Anterior cingulate cortex (tissue), 58 donors: ENCODE data around the gene IGF1R.

Experiments used
- DNase-seq, 58 donors: peaks; one replicate each; lab custom pipeline; 2025; lab: John Stamatoyannopoulos, UW

IGF1R gene

DNA sequence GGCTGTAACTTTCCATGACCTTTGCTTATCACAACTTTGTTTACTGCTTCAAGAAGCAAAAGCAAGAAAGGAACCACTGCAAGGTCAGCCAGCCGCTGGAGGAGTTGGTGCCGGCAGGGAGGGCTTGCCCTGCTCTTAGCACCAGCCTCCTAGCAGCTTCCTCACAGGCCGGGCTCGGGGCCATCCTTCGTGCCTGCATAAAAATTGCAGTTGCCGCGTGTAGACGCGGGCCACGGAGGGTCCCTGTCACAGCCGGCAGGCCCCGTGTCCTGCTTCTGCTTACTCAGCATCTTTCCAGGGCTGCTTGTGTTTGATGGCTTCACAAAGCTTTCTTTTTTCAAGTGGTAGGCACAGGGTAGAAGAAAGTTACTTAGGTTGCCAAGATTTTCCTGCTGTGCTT lies 274.8 kb downstream of the IGF1R start:
- DNase-seq = peak in 44 of 58 donors; percentile 7 to 76 (median 40)

DNA sequence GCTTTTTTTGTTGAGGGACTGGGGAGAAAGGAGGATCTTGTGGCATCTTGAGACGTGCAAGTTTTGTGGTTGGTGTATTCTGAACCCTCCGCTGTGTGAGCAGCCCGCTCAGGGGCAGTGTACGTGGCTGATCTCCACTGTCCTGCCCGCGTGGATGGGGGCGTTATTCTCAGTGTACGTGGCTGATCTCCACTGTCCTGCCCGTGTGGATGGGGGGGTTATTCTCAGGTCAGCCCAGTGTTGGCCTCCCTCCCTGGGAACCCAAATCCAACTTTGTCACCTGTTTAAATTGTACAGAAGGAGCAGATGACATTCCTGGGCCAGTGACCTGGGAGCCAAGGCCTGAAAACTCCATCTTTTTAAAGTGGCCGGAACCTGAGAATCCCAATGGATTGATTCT lies 275.2 kb downstream of the IGF1R start:
- DNase-seq = no peak

- DNase-seq = no peak
These were observed 276.2 kb downstream of the IGF1R start for GRCh38 chr15:98924401-98925049.

- DNase-seq = no peak
These were observed 277.9 kb downstream of the IGF1R start for GRCh38 chr15:98926236-98926635.

DNA sequence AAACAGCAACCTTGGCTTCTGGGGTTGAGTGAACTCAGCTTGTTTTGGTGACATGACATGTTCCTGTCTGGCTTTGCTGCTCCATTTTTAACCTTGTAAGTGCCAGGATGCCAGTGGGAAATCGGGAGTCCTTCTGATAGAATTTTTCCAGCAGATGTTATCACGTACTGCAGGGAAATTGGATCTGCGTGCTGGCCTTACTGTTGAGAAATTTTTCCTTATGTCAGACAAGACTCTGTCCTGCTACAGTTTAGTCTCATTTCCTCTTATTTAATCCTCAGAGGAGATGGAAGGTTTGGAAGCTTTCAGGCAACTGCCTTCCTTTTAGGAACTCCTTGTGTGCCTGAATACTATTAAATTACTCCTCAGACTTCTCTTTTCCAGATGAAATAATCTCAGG lies 278.7 kb downstream of the IGF1R start:
- DNase-seq = no peak

- DNase-seq = no peak
These were observed 279.7 kb downstream of the IGF1R start for GRCh38 chr15:98927996-98928395.

DNA sequence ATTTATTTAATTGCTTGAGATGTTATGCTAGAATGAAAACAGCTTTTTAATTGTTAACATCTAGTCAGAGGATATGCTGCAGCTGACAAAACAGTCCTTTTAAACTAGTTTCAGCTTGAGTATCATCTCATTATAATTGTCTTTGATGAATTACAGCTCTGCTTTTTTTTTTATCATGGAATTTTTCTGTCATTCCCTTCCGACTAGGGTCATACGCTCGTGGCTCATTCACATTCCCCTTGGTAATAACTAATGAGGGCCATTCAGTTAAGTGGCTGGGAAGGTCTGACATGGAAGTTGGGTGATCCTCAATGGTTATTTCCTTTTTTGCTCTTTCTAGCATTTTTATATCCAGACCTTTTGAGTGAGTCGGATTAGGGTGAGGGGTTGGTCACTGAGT lies 282.2 kb downstream of the IGF1R start:
- no peak for DNase-seq

- DNase-seq = no peak
These were observed 282.7 kb downstream of the IGF1R start for GRCh38 chr15:98931004-98931403.

DNA sequence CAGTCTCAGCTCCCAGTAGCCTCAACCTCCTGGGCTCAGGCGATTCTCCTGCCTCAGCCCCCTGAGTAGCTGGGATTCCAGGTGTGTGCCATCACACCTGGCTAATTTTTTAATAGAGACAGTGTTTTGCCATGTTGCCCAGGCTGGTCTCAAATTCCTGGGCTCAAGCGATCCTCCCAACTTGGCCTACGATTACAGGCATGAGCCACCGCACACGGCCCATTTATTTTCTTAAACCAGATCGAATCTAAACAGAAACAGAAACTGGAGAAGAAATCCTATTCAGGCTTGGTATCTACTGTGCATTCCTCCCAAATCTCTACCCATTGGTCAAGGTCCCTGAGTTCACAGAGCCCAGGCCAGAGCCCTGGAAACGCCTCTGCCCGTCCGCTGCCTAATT lies 285.1 kb downstream of the IGF1R start:
- DNase-seq = no peak

DNA sequence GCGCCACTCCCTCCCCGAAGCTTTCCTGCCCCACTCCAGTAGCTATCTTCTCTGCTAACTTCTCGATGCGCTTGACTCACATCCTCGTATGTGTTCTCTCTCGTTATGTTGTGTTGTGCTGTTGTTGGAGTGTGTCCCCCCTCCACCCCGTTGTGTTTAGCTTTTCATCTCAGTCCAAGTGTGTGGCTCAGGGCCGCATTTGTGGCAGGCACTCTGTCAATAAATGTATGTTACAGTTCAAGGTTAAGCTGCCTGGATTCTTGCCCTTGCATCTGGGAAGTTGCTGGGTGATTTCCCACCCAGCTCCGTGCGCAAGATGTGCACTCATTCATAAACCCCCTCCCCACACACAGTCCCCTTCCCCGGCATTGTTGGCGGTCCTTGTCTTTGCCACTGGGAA lies 287.4 kb downstream of the IGF1R start:
- DNase-seq = no peak

- DNase-seq = no peak
These were observed 289.2 kb downstream of the IGF1R start for GRCh38 chr15:98937413-98938104.

- DNase-seq = no peak
These were observed 289.7 kb downstream of the IGF1R start for GRCh38 chr15:98938105-98938417.

DNA sequence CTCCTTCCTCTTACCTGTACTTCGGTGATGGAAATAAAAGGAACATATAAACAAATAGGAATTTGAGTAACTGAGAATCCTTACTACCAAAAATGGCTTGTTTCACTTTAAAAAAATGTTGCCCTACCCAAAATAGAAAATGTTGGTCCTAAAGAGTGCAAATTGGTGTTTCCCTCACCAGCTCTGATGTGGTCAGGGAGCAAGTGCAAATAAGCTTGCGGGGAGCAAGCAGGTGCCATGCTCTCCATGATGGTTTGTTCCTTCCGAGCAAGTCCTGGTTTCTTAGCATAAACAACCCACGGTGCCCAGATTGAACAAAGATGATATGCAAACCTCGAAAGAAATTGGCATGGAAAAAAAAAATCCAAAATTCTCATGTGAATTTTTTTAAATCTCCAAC lies 290.5 kb downstream of the IGF1R start:
- DNase-seq = no peak

DNA sequence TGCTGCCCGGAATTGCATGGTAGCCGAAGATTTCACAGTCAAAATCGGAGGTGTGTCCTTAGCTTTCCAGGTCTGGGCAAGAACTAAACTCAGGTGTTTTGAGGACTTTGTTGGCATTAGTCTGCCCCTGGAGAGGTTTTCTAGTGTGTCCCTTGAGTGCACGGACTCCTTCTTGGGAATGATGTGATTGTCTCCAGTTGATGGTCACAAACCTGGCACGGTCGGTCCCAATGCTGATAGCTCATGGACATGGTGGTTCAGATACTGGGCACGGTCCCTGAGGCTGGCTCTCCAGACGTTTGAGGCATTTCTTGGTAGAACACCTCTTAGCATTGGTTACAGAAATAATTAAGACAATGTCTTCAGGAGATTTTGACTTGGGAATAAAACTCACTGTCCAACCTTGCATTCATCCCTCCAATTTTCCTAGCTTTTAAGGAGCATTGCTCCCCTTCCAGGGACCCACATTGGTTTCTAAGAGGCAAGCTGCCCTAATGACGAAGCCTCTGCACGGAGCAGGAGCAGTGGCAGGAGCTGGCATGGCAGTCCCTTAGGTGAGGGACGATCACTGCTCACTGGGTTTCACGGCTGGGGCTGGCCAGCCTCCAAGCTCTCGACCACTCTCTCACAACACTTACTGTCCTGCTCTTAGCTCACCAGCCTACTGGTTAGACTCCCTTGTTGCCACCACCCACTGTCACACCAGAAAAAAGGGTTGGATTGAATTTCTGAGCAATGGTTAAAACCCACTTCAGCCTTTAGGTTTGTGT lies 291.2 kb downstream of the IGF1R start:
- no peak for DNase-seq

DNA sequence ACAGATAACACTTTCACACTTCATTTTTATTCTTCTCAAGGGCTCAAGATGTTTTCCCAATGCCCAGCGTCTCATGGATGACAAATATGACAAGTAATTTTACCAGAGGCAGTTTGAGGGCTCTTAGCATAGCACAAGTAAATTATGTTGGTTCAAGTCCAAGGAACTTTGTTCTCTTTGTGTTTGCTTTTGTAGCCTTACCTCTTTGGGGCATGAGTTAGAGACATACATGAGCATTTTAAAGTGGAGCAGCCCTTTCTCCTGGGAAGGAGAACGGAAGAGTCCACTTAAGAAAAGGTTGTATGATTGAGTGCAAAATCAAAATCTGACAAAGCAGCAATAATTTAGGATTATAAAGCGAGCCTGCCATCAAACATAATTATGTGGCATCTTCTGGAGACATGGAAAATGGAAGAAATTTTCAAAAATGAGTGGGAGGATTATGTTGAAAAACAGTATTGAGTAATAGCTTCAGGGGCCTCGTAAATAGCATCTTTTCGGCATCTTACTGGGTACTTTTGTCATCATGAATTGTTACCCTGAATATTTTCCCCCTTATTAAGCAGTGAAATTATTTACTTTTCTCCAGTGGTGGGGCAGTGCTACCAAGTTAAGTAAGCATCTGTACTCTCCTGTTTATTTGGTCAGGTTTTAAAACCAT lies 293.4 kb downstream of the IGF1R start:
- no peak for DNase-seq

GRCh38 chr15:98942431-98942830 lies 294.1 kb downstream of the IGF1R start:
- DNase-seq = no peak

DNA sequence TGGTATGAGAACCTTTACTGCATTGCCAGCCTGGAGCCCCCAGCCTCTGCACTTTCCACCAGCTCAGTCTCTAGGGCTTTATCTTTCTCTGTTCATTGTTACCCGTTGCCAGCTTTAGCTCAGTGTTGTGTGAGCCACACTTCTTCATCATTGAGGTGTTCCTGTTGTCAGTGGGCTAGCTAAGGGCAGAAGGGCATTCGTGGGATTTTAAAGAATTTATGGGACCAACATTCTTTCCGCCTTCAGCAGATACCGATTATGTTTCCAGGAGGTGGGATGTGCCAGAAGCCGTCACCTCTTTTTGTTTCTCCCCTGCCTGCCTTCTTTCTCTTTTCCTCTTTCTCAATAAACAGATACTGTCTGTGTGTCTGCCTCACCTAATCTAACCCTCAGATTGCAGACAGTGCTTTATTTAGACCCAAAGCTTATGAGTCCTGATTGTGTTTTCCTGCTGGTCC lies 294.7 kb downstream of the IGF1R start:
- DNase-seq = no peak

DNA sequence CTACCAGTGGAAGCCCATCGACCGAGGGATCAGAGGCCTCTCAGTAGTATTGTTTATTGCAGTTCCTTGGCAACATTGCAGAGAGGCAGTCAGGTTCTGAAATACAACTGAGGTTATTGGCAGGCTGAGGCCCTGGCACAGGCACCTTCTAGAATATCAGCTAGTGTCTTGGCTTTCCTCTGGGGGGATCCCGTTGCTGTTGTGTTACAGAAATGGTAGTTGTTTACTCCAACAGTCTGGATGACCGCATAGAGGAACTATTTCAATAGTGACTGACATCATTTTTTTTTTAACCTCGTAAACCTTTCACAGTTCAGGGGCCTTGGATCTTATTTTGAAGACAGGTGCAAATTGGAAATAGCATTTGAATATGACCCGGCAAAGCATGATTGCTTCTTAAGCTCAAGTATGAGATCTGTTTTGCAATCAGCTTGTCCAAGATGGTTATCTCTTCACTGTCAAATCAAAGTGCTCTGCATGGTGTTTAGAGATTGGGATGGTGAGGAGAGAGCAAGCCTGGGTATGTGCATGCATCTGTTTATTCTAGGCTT lies 295.3 kb downstream of the IGF1R start:
- peak in 17 of 58 donors; percentile 4 to 53 (median 23) for DNase-seq

- DNase-seq = peak in 43 of 58 donors; percentile 17 to 72 (median 48)
These were observed 298.2 kb downstream of the IGF1R start for GRCh38 chr15:98946301-98947255.

DNA sequence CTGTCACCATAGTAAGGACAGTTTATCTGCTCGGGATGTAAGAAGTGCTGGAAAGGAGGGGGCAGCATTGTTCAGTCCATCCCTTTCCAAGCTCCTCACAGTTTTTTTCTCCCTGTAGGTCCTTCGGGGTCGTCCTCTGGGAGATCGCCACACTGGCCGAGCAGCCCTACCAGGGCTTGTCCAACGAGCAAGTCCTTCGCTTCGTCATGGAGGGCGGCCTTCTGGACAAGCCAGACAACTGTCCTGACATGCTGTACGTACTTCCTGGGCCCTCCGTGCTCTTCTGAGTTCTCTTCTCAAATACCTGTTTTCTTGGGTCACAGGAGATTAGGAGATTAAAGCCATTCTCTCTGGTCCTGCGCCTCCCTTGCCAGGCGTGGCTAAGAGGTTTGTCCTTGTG lies 300.1 kb downstream of the IGF1R start:
- no peak for DNase-seq
